Endodermal cell (in vitro differentiated cells): ENCODE data around the gene CLIC4. TPM values are rescaled to one million over a fixed set of nuclear protein-coding genes. Genes with fewer than 3 reads are reported as not detected.

Experiments used
- DNase-seq: peaks from one replicate; pipeline ENCODE4 v3.0.0-alpha.2; 2017
- H3K27ac ChIP-seq: 2 replicates; pipeline ENCODE4 v1.5.1; 2013; ENCODE audit warnings: mild to moderate bottlenecking, low read depth, low read length, moderate library complexity
- H3K27me3 ChIP-seq: 2 replicates; pipeline ENCODE4 v1.6.1; 2013; ENCODE audit warnings: mild to moderate bottlenecking, low read length, moderate library complexity; ENCODE audit not compliant: insufficient read depth, control insufficient read depth, poor library complexity, severe bottlenecking
- H3K36me3 ChIP-seq: 2 replicates; pipeline ENCODE4 v1.7.0; 2013; ENCODE audit warnings: mild to moderate bottlenecking, low read length, moderate library complexity; ENCODE audit not compliant: control insufficient read depth, insufficient read depth
- H3K4me1 ChIP-seq: one replicate; pipeline ENCODE4 v1.7.0; 2013; ENCODE audit warnings: low read length; ENCODE audit not compliant: control insufficient read depth, insufficient read depth
- H3K4me3 ChIP-seq: 2 replicates; pipeline ENCODE4 v1.5.1; 2013; ENCODE audit warnings: mild to moderate bottlenecking, low read length, moderate library complexity
- H3K9ac ChIP-seq: 2 replicates; pipeline ENCODE4 v1.6.1; 2013; ENCODE audit warnings: mild to moderate bottlenecking, low read length, moderate library complexity; ENCODE audit not compliant: poor library complexity, severe bottlenecking; ENCODE audit errors: extremely low read depth
- H3K9me3 ChIP-seq: 2 replicates; pipeline ENCODE4 v1.6.1; 2013; ENCODE audit warnings: mild to moderate bottlenecking, low read length, moderate library complexity; ENCODE audit not compliant: control insufficient read depth
- H3K27ac Mint-ChIP-seq: 2 replicates; pipeline ENCODE4 v1.8.0; 2020; ENCODE audit warnings: mixed read lengths
- H3K27me3 Mint-ChIP-seq: 2 replicates; pipeline ENCODE4 v1.8.0; 2021; ENCODE audit warnings: mild to moderate bottlenecking, mixed read lengths; ENCODE audit not compliant: insufficient read depth
- H3K36me3 Mint-ChIP-seq: 2 replicates; pipeline ENCODE4 v1.8.0; 2020; ENCODE audit warnings: low read depth, mixed read lengths
- H3K4me1 Mint-ChIP-seq: 2 replicates; pipeline ENCODE4 v1.8.0; 2020; ENCODE audit warnings: mixed read lengths
- H3K4me3 Mint-ChIP-seq: 2 replicates; pipeline ENCODE4 v1.8.0; 2020; ENCODE audit warnings: mild to moderate bottlenecking, moderate library complexity, mixed read lengths
- H3K9me3 Mint-ChIP-seq: 2 replicates; pipeline ENCODE4 v1.8.0; 2020; ENCODE audit warnings: mild to moderate bottlenecking, mixed read lengths
- CTCF ChIP-seq: fragments of 200-600 bp; sonication (generic); conservative IDR thresholded peaks from 2 replicates; pipeline ENCODE4 v1.5.0; 2021; ENCODE audit warnings: antibody characterized with exemption, mild to moderate bottlenecking
- WGBS, 2 experiments: methylation state at CpG; one replicate each; pipeline versions ENCODE4 v1.1.5 to v1.1.7; 2013; ENCODE audit warnings: missing lambda C conversion rate in 2 of 2, mixed read lengths in 1 of 2; ENCODE audit not compliant: insufficient coverage in 1 of 2, insufficient read length in 1 of 2; 5-methylcytosine and 5-hydroxymethylcytosine counted together
- total RNA-seq, 2 donors: library from RNA; stranded (reverse); fragmentation: NEBNext Ultra II Directional in 1 of 2; extraction: Animal tissue kit (Norgen Biotek cat#: 25700) in 1 of 2; gene quantifications; 2 replicates in 1 of 2; 3 replicates in 1 of 2; pipeline ENCODE4 v1.2.1, GENCODE V29; 2021

The CLIC4 gene
- total RNA-seq, 2 donors from 2014 or later = 119 to 146 TPM

GRCh38 chr1:24847995-24848881, 103.0 kb downstream of the CLIC4 start:
- peaks cover 13% of the 10 kb centered on the region for H3K27me3 Mint-ChIP-seq
- Histone ChIP-seq H3K36me3 (peaks cover 38% of the 10 kb centered on the region), H3K4me1 (no peaks in the 10 kb centered on the region), H3K9ac (peak overlapping the region; percentile 26), H3K4me3 (peak overlapping the region; percentile 76), H3K9me3 (no peaks in the 10 kb centered on the region), H3K27me3 (peaks cover 9% of the 10 kb centered on the region), H3K27ac (no peak overlapping the region)
- TF ChIP-seq CTCF = peak; percentile 97
- H3K4me3 Mint-ChIP-seq = peak overlapping the region; percentile 46
- peak; percentile 99 for DNase-seq
- 4 to 9% methylated on average over 27 to 89 of the region's 89 CpGs for WGBS, 2 experiments
- no peak overlapping the region for H3K27ac Mint-ChIP-seq
- peaks cover 12% of the 10 kb centered on the region for H3K36me3 Mint-ChIP-seq
- peaks cover 5% of the 10 kb centered on the region for H3K4me1 Mint-ChIP-seq
- H3K9me3 Mint-ChIP-seq = no peaks in the 10 kb centered on the region

DNA sequence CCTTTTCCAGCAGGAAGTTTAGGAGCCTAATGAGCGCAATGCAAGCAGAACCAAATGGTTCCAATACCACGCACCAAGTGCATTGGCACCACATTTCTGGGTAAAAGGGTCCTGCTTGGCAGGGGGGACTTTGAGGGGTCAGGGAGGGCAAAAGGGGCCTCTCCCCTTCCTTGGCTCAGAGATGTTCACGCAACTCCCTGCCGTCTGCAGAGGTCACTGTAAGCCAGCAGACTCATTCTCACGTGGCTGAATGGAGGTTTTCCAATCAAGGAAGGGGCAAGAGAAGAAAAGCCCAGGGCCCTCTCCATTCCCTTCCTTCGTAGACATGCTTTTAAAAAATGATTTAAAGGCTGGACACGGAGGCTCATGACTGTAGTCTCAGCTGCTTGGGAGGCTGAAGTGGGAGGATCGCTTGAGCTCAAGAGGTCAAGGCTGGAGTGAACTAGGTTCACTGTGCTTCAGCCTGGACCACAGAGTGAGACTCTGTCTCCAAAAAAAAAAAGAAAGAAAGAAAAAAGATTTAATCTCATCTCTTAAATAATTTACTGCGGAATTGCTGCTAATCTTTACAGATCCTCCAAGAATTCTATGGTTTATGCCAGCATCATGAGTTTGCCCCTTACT, 104.5 kb downstream of the CLIC4 start:
- H3K27ac ChIP-seq = no peak overlapping the region
- no peaks in the 10 kb centered on the region for H3K4me1 ChIP-seq
- DNase-seq = peak; percentile 79
- Mint-ChIP-seq H3K27ac (no peak overlapping the region), H3K36me3 (peaks cover 8% of the 10 kb centered on the region), H3K4me1 (peaks cover 5% of the 10 kb centered on the region), H3K4me3 (no peak overlapping the region), H3K9me3 (no peaks in the 10 kb centered on the region), H3K27me3 (peaks cover 13% of the 10 kb centered on the region)
- no peaks in the 10 kb centered on the region for H3K9me3 ChIP-seq
- peaks cover 22% of the 10 kb centered on the region for H3K36me3 ChIP-seq
- TF ChIP-seq CTCF = peak; percentile 67
- peaks cover 9% of the 10 kb centered on the region for H3K27me3 ChIP-seq
- WGBS, 2 experiments = 55 to 64% methylated on average over 4 to 9 of the region's 9 CpGs
- no peak overlapping the region for H3K4me3 ChIP-seq
- no peak overlapping the region for H3K9ac ChIP-seq

DNA sequence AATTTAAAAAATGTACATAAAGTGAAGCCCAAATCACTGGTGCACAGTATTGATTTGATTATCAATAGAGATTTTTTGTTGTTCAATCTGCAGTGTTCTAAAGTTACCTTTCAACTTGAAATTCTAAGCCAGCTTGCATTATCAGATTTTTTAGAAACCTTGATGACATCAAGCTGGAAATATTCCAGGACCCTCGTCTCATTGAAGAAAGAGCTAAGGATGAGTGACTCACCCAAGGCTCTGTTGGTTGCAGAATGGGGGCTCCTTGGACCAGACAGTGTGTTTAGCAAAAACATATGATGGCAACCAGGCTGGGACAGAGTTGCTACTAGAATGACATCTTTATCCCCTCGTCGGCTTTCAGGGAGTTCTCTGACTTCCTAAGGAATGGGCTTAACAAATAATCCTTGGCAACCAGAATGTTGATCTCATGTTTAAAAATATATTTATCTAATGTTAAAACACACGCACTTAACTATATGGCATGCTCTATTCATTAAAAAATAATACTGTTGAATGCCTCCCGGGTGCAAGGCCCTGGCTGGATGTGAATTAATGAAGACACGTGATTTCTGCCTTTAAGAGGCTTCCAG, 105.2 kb downstream of the CLIC4 start:
- Mint-ChIP-seq H3K9me3 (no peaks in the 10 kb centered on the region), H3K4me1 (peaks cover 5% of the 10 kb centered on the region), H3K27ac (no peak overlapping the region), H3K27me3 (peaks cover 13% of the 10 kb centered on the region), H3K36me3 (peaks cover 5% of the 10 kb centered on the region), H3K4me3 (no peak overlapping the region)
- no peak for DNase-seq
- WGBS, 2 experiments = 89 to 96% methylated on average over 2 to 6 of the region's 6 CpGs
- Histone ChIP-seq H3K9me3 (no peaks in the 10 kb centered on the region), H3K9ac (no peak overlapping the region), H3K27ac (no peak overlapping the region), H3K36me3 (peaks cover 16% of the 10 kb centered on the region), H3K4me1 (no peaks in the 10 kb centered on the region), H3K4me3 (no peak overlapping the region), H3K27me3 (peaks cover 9% of the 10 kb centered on the region)
- no peak for TF ChIP-seq CTCF
